AG10803 (cell line): ENCODE results near the gene FSTL1.

Experiments
- DNase-seq: peaks from one replicate; pipeline ENCODE4 v3.0.0; 2010; ENCODE audit warnings: low read depth
- H3K4me3 ChIP-seq: 2 replicates; pipeline ENCODE4 v1.5.1; 2011; ENCODE audit warnings: mild to moderate bottlenecking, low read length, control low read depth
- CTCF ChIP-seq: conservative IDR thresholded peaks from 2 replicates; pipeline ENCODE4 v1.5.1; 2011; ENCODE audit warnings: mild to moderate bottlenecking, low read length, control low read depth, inconsistent platforms

The FSTL1 gene

DNA sequence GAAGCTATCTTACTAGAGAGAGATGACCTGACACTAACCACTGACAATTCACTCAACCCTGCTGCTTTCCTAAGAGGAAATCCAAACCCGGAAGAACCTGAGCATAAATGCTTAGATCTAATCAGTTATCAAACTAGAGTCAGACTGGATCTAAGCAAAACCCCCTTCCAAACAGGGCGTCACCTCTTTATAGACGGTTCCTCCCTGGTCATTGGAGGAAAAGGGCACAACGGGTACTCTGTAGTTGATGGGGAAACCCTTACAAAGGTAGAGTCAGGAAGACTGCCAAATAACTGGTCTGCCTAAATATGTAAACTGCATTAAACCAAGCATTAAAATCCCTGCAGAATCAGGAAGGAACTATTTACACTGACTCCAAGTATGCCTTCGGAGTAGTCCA lies 41.3 kb upstream of the FSTL1 start:
- no peak for TF ChIP-seq CTCF
- H3K4me3 ChIP-seq = no peak overlapping the region
- no peak for DNase-seq

DNA sequence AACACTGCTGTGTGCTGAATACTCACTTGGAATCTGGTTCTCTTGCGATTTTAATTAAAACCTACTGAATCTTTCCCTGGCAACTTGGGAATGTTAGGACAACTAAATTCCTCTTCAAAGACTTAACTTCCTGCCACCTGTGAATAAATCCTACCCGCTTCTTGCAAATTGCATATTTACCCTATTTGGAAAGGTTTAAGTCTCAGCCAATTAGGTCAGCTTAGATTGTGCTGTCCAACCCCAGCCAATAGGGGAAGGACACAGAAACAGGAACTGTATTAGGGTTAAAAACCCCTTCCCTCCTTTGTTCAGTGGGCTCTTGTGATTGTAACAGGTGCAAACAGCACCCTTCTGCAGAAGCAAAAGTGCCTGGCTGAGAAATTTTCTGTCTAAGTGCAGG lies 38.6 kb upstream of the FSTL1 start:
- H3K4me3 ChIP-seq = no peak overlapping the region
- DNase-seq = peak; percentile 52

GRCh38 chr3:120488296-120488695 lies 37.5 kb upstream of the FSTL1 start:
- TF ChIP-seq CTCF = no peak
- no peak for DNase-seq
- H3K4me3 ChIP-seq = no peak overlapping the region

More for the DNA sequence above, 38.6 kb upstream of the FSTL1 start:
- no peak for TF ChIP-seq CTCF

DNA sequence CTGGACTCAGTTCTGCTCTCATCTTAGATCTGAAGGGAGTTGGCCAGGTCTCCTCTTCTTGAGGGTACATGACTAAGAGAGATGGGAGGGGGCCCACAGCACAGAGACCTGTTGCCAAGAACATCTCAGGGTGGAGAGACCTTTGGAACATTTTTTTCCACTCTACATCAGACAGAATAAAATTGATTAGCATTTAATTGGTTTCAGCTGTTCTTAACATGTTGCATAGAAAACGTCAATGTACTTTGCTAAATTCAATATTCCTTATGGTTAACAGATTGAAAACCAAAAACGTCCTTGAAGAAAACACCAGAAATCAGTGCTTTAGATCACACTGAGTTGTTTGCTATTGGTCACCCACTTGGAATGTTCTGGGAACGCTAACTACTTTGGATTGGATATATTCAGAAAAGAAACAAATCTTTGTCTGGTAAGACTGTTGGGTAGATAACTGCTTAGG lies 36.4 kb upstream of the FSTL1 start:
- TF ChIP-seq CTCF = no peak
- peak; percentile 91 for DNase-seq
- H3K4me3 ChIP-seq = no peak overlapping the region

- DNase-seq = no peak
- H3K4me3 ChIP-seq = no peak overlapping the region
- TF ChIP-seq CTCF = no peak
These were observed 30.3 kb upstream of the FSTL1 start for GRCh38 chr3:120481081-120481480.

GRCh38 chr3:120477781-120478180 lies 27.0 kb upstream of the FSTL1 start:
- TF ChIP-seq CTCF = no peak
- no peak overlapping the region for H3K4me3 ChIP-seq
- DNase-seq = no peak

- peak; percentile 20 for DNase-seq
- no peak for TF ChIP-seq CTCF
- no peak overlapping the region for H3K4me3 ChIP-seq
These were observed 25.1 kb upstream of the FSTL1 start for GRCh38 chr3:120475722-120476377.
